Activated T-helper 1 cell treated with anti-CD3 and anti-CD28 coated beads, Interleukin-12 subunit alpha, Interleukin-12 subunit beta, Interleukin-2, Interleukin-4 antibody, amounts not matched to agents 30 ng/mL and 10 ng/mL and 1 ng/mL, durations not matched to agents 14 hours and 24 hours and 36 hours (primary cell): ENCODE data around the gene DUOX2. TPM values are rescaled to one million over a fixed set of nuclear protein-coding genes. Genes with fewer than 3 reads are reported as not detected.
"Not testable (repeated sequence)": the region's sequence is repeated elsewhere in the genome, so short reads cannot be mapped to it uniquely, and the experiment has no call there.

ENCODE experiments used
- DNase-seq: peaks from one replicate; pipeline ENCODE4 v3.0.0; 2021; ENCODE audit warnings: low spot score
- H3K27ac Mint-ChIP-seq: one replicate; pipeline ENCODE4 v1.8.0; 2021; ENCODE audit warnings: mild to moderate bottlenecking, mixed read lengths
- H3K27me3 Mint-ChIP-seq: one replicate; pipeline ENCODE4 v1.8.0; 2022; ENCODE audit warnings: mild to moderate bottlenecking, moderate library complexity, mixed read lengths; ENCODE audit not compliant: insufficient read depth
- H3K36me3 Mint-ChIP-seq: one replicate; pipeline ENCODE4 v1.8.0; 2021; ENCODE audit warnings: low read depth, mixed read lengths
- H3K4me1 Mint-ChIP-seq: one replicate; pipeline ENCODE4 v1.8.0; 2021; ENCODE audit warnings: low read depth, mixed read lengths
- H3K4me3 Mint-ChIP-seq: one replicate; pipeline ENCODE4 v1.8.0; 2021; ENCODE audit warnings: mild to moderate bottlenecking, moderate library complexity, mixed read lengths
- H3K9me3 Mint-ChIP-seq: one replicate; pipeline ENCODE4 v1.8.0; 2021; ENCODE audit warnings: mixed read lengths
- intact Hi-C: fragments of 100-400 bp; cut with micrococcal nuclease; formaldehyde crosslinking; loops from one replicate; pipeline ENCODE4 v1.15.1; 2024
- total RNA-seq: library from RNA; stranded (reverse); gene quantifications from 2 replicates; pipeline ENCODE4 v1.2.3, GENCODE V29; 2022

Gene DUOX2
- total RNA-seq, 1 donor from 2014 or later: not detected

GRCh38 chr15:45135705-45136377, 21.9 kb upstream of the DUOX2 start:
- H3K27ac Mint-ChIP-seq, intact Hi-C loops, H3K36me3 Mint-ChIP-seq, H3K4me1 Mint-ChIP-seq, H3K9me3 Mint-ChIP-seq, H3K4me3 Mint-ChIP-seq, DNase-seq: not testable (repeated sequence)
- peaks cover 44% of the 10 kb centered on the region for H3K27me3 Mint-ChIP-seq

DNA sequence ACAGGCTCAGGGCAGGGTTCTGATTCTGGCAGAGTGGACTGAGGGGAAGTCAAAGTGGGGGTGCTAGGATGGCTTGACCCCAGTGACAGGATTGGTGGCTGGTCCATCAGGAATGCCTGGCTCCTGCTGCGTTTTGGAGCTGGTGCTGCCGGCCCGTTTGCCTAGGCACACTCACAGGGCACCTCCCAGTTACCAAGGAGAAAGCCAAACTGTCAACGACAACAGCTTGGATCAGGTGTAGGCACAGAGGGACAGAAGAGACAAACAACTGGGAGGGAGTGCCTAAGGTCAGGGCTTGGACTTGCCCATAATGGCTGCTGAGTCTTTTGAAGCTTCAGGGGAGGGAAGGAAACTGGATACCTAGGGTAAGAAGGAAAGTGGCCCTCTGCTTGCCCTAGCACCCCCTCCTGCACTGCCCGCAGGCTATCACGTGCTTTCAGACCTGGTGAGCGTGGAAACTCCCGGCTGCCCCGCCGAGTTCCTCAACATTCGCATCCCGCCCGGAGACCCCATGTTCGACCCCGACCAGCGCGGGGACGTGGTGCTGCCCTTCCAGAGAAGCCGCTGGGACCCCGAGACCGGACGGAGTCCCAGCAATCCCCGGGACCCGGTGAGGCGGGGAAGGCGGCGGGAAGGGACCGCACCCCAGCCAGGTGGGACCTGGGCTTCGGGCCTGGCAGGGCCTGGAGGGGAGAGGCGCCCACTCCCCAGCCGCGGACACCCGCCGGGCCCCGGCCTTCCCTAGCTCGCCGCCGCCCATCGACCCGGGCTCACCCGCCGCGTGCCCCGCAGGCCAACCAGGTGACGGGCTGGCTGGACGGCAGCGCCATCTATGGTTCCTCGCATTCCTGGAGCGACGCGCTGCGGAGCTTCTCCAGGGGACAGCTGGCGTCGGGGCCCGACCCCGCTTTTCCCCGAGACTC, 21.0 kb upstream of the DUOX2 start:
- intact Hi-C loops: no loop called here
- H3K36me3 Mint-ChIP-seq: no peaks in the 10 kb centered on the region
- H3K27ac Mint-ChIP-seq: no peak overlapping the region
- H3K4me1 Mint-ChIP-seq: peaks cover 5% of the 10 kb centered on the region
- H3K9me3 Mint-ChIP-seq: no peaks in the 10 kb centered on the region
- no peak for DNase-seq
- peaks cover 50% of the 10 kb centered on the region for H3K27me3 Mint-ChIP-seq
- peak overlapping the region; percentile 52 for H3K4me3 Mint-ChIP-seq

DNA sequence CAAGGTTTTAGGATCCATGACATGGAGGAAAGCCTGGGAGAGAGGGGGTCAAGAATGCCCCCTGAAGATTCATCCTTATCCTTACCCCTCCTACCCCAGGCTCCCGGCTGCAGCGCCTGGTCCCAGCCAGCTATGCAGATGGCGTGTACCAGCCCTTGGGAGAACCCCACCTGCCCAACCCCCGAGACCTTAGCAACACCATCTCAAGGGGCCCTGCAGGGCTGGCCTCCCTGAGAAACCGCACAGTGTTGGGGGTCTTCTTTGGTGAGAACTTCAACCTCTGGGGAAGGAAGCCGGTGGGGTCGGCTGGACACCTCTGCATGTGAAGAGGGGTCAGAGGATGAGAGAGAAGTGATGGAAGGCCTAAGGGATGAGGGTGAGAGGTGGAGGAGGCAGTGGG, 20.1 kb upstream of the DUOX2 start:
- Mint-ChIP-seq H3K9me3 (no peaks in the 10 kb centered on the region), H3K4me1 (peaks cover 5% of the 10 kb centered on the region), H3K27ac (no peak overlapping the region), H3K36me3 (no peaks in the 10 kb centered on the region), H3K4me3 (no peak overlapping the region), H3K27me3 (peaks cover 51% of the 10 kb centered on the region)
- intact Hi-C loops: no loop called here
- DNase-seq: no peak

- Mint-ChIP-seq H3K36me3 (no peaks in the 10 kb centered on the region), H3K27me3 (peaks cover 56% of the 10 kb centered on the region), H3K4me3 (no peak overlapping the region), H3K9me3 (no peaks in the 10 kb centered on the region), H3K4me1 (peaks cover 5% of the 10 kb centered on the region), H3K27ac (no peak overlapping the region)
- DNase-seq: no peak
- intact Hi-C loops: no loop called here
These were observed 19.6 kb upstream of the DUOX2 start for GRCh38 chr15:45133561-45133920.

DNA sequence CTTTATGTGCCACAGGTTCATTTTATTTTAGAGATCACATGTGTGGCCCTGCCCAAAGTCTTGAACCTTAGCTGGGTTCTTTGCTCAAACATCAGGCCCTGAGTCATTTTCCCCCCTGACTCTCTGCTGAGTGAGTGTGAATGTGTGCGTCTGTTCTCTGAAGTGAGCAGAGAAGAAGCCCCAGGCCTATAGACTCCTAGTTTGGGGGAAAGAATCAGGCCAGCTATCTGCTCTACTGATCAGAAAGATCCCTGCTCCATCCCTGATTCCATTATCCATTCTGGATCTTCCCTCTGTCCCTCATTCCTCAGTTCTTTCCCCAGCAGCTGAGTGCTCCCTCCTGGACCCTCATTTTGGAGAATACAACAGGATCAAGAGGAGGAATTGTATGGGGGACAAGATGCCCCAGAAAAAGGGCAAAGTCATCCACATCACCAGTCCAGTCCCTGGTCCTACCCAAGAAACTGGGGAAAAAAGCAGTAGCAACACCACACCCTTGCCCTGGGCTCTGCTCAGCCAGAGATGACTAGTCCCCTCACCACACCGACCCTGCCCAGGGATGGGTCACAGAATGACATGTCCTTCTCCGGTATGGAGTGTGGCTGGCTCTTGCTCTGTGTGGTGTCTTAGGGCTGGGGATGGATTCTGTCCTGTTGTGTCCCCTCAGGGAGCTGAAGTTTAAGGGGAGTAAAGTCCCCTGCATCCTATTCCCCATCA, 19.0 kb upstream of the DUOX2 start:
- H3K4me3 Mint-ChIP-seq: no peak overlapping the region
- no peaks in the 10 kb centered on the region for H3K9me3 Mint-ChIP-seq
- H3K36me3 Mint-ChIP-seq: no peaks in the 10 kb centered on the region
- no peak overlapping the region for H3K27ac Mint-ChIP-seq
- H3K27me3 Mint-ChIP-seq: peaks cover 61% of the 10 kb centered on the region
- intact Hi-C loops: no loop called here
- peaks cover 5% of the 10 kb centered on the region for H3K4me1 Mint-ChIP-seq
- DNase-seq: no peak

DNA sequence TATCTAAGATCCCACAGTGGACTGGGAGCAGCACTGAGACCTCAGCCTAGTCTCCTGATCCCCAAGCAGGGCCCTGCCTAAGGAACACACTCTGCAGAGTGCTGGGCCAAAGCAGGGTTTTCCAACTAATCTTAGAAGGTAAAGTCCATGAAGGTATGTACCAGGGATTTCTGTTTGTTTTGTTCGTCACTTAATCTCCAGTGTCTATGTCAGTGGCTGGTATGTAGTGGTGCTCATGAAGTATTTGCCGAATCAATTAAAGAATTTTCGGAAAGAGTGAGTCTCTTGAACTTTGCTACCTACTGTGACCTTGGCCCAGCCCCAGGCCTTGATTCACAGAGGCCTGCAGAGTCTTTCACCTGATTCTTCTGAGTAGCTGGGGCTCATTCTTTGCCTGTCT, 17.5 kb upstream of the DUOX2 start:
- Mint-ChIP-seq H3K27ac (no peak overlapping the region), H3K4me1 (peaks cover 5% of the 10 kb centered on the region), H3K27me3 (peaks cover 64% of the 10 kb centered on the region), H3K36me3 (no peaks in the 10 kb centered on the region), H3K9me3 (no peaks in the 10 kb centered on the region), H3K4me3 (no peak overlapping the region)
- no peak for DNase-seq
- intact Hi-C loops: no loop called here

DNA sequence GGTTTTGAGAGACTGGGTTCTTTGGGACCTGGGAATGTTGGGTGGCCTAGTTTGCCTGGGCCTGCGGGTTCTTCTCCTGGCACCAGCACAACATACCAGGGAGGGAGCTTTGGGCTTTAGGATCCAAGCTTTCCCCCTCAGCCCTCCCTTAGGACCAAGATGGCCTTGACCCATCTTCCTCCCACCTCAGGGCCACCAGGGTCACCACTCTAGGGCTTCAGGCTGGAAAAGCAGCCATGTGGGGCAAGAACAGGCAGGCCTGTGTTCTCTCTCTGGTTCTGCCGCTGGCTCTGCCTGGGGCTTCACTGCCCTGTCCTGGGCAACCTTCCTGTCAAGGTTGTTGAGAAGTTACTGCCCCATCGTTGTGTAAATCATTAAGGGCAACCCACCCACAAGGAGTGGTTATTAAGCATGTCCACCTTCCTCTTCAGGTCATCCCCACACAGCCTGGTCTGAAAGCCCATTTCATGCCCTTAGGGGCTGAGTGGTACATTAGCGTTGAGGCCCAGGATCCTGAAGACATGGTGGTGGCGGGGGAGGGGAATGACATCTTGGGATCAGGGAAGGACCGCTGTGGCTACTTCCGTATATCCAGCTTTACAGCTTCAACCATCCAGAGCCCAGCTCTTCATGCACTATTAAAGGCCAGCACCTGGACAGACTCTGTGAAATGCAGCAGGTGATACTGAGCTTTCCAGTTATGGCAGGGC, 16.5 kb upstream of the DUOX2 start:
- H3K4me1 Mint-ChIP-seq: no peaks in the 10 kb centered on the region
- H3K9me3 Mint-ChIP-seq: no peaks in the 10 kb centered on the region
- no peaks in the 10 kb centered on the region for H3K36me3 Mint-ChIP-seq
- H3K4me3 Mint-ChIP-seq: no peak overlapping the region
- H3K27me3 Mint-ChIP-seq: peaks cover 69% of the 10 kb centered on the region
- DNase-seq: no peak
- intact Hi-C loops: no loop called here
- no peak overlapping the region for H3K27ac Mint-ChIP-seq

DNA sequence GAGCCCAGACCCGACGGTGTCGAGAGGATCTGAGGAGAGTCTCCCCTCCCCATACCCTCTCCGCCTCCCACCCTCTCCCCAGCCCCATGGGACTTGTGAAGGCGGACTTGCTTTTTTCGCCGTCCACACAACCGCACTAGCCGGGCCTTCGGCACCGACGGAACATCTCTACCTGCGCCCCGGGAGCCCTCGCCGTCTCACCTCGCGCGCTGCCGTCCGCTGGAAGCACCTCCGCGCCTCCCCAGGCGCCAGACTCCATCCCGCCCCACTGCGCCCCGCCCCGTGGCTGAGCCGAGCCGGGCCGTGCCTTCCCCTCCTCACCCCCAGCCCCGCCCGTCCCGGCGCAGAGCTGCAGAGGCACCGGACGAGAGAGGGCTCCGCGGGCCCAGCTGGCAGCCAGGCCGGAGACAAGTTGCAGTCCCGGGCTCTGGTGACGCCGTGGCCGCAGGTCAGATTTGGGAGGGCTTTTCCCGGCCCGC, 15.7 kb upstream of the DUOX2 start, which contains the start of the genes DUOX1 and DUOXA1:
TSS of gene DUOX1 (plus strand) at position 344 of the 479 bp plus-strand sequence. CDS start 1,973 bp downstream, outside the sequence.
TSS of gene DUOXA1 (minus strand) at position 229 of the 479 bp plus-strand sequence. CDS start 6,865 bp downstream, outside the sequence.
- Mint-ChIP-seq H3K27me3 (peaks cover 72% of the 10 kb centered on the region), H3K4me3 (no peak within 1 kb of the TSS), H3K4me1 (no peaks in the 10 kb centered on the region), H3K36me3 (no peaks in the 10 kb centered on the region), H3K9me3 (no peaks in the 10 kb centered on the region), H3K27ac (no peak within 1 kb of the TSS)
- DNase-seq: no peak
- intact Hi-C loops: no loop called here

DNA sequence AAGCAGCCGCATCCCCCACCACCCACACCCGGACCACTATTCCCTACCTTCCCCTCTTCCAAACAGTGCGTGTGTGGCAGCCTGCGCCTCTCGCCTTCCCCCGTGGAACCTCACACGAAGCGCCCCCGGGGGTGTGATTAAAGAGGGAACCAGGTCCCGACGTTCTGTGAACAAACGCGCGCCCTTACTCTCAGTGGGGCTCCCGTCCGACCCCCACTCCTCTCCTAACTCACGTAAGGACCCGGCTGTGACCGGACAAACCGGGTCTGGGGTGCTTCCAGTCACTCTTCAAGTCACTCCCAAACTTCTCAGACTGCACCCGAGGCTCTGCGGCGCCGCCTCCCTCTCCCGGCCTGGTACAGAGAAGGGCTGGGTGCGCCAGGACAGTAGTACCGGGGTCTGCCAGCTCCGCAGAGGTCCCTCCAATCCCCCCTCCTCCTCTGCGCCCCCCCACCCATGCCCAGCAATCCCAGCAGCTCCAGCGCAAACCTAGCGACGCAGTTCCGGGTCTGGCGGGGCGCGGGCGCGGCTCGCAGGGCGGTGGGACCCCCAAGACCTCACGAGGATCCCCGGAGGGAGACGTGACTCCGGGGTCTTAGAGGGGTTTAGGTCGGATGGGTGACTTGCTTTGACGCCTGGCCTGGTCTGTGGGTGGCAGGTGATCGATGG, 15.1 kb upstream of the DUOX2 start:
- no peaks in the 10 kb centered on the region for H3K36me3 Mint-ChIP-seq
- H3K27me3 Mint-ChIP-seq: peaks cover 71% of the 10 kb centered on the region
- no peak for DNase-seq
- H3K4me3 Mint-ChIP-seq: no peak overlapping the region
- H3K9me3 Mint-ChIP-seq: no peaks in the 10 kb centered on the region
- intact Hi-C loops: no loop called here
- H3K4me1 Mint-ChIP-seq: no peaks in the 10 kb centered on the region
- no peak overlapping the region for H3K27ac Mint-ChIP-seq

DNA sequence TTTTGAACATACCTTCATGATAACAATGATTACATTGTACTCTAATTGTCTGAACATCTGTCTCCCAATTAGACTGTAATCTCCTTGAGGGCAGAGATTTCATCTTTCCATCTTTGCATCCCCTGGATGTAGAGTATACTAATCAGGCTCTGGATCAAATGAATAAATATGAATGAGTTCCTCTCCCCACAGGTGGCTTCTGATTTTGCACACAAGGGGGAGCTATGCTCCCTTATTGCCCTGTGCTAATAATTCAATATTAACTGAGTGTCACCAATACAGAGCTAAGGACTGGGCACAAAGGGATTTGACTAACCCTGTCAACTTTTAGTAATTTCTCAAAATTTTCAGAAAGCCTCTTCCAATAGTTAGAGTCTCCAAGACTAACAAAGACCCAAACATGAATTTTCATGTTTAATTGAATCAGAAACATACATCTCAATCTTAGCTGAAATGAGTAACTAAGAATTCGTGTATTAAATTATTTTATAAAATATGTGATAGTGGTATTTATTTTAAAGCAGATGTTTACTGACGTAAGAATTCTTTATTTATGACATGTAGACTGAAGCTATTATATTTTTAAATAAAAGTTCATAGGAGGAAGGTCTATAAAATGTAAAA, 12.7 kb upstream of the DUOX2 start:
- DNase-seq: no peak
- peaks cover 64% of the 10 kb centered on the region for H3K27me3 Mint-ChIP-seq
- no peaks in the 10 kb centered on the region for H3K9me3 Mint-ChIP-seq
- H3K4me3 Mint-ChIP-seq: no peak overlapping the region
- H3K27ac Mint-ChIP-seq: no peak overlapping the region
- intact Hi-C loops: loop anchor here (1.0 kb wide), 2 partner anchors 75 to 273 kb away; no protein-coding TSS in a partner anchor
- no peaks in the 10 kb centered on the region for H3K4me1 Mint-ChIP-seq
- no peaks in the 10 kb centered on the region for H3K36me3 Mint-ChIP-seq

DNA sequence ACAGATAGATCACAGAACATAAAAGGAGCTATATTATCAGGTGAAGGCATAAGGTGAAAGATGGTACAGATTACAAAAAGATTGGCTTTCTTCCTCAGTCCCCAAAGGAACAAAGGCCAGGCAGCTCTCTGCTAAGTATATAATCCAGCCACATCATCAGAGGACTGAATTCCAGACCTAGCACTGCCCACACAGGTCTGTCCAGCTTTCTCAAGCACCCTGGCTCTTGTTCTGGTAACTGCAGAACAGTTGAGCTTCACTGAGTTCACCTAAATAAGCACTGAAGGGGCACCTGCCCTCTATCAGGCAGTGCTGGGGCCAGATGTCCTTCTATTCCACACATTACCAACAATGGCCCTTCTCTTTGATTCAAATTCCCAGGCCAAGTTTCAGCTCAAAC, 9.4 kb upstream of the DUOX2 start:
- H3K4me3 Mint-ChIP-seq: no peak overlapping the region
- H3K36me3 Mint-ChIP-seq: no peaks in the 10 kb centered on the region
- H3K27me3 Mint-ChIP-seq: peaks cover 60% of the 10 kb centered on the region
- H3K9me3 Mint-ChIP-seq: no peaks in the 10 kb centered on the region
- intact Hi-C loops: no loop called here
- peaks cover under 1% of the 10 kb centered on the region for H3K4me1 Mint-ChIP-seq
- no peak overlapping the region for H3K27ac Mint-ChIP-seq
- no peak for DNase-seq
